H1 (cell line): ENCODE data around the gene PPM1F. TPM values are rescaled to one million over a fixed set of nuclear protein-coding genes. Genes with fewer than 3 reads are reported as not detected.

ENCODE experiments used
- CTCF ChIA-PET: fragments of 300-600 bp; sonication (Branson Sonifier 250); formaldehyde crosslinking; loops from one replicate; lab custom pipeline; 2021; ENCODE audit not compliant: partially characterized antibody; lab: Charles Lee
- POLR2A ChIA-PET: fragments of 300-600 bp; sonication (Branson Sonifier 250); formaldehyde crosslinking; loops from one replicate; lab custom pipeline; 2021; ENCODE audit warnings: inconsistent platforms; ENCODE audit not compliant: partially characterized antibody; lab: Charles Lee
- DNase-seq, 2 experiments: peaks; one replicate each; pipeline versions ENCODE4 v3.0.0 to v3.0.0-alpha.2; 2010 to 2022; ENCODE audit warnings: low spot score in 2 of 2, low read depth in 1 of 2, mixed read lengths in 1 of 2
- FAIRE-seq: peaks from 2 replicates; lab custom pipeline; 2011; peaks lifted over from hg19 to GRCh38; lab: Jason Lieb, UNC
- H2AFZ ChIP-seq: 2 replicates; pipeline ENCODE4 v1.8.1; 2012; ENCODE audit warnings: low read length, inconsistent platforms
- H2AK5ac ChIP-seq: 2 replicates; pipeline ENCODE4 v1.6.1; 2013; ENCODE audit warnings: low read depth, low read length
- H2BK120ac ChIP-seq: replicated peaks from 2 replicates; pipeline ENCODE3; 2013; ENCODE audit warnings: low read depth, low read length, inconsistent platforms
- H2BK12ac ChIP-seq: 2 replicates; pipeline ENCODE4 v1.6.1; 2013; ENCODE audit warnings: low read depth, low read length
- H2BK15ac ChIP-seq: 2 replicates; pipeline ENCODE4 v1.6.1; 2013; ENCODE audit warnings: low read length
- H2BK20ac ChIP-seq: 2 replicates; pipeline ENCODE4 v1.6.1; 2013; ENCODE audit warnings: low read length
- H2BK5ac ChIP-seq: 2 replicates; pipeline ENCODE4 v1.6.1; 2013; ENCODE audit warnings: low read depth, low read length
- H3K14ac ChIP-seq: 2 replicates; pipeline ENCODE4 v1.6.1; 2013; ENCODE audit warnings: inconsistent platforms; ENCODE audit not compliant: insufficient read length
- H3K18ac ChIP-seq: 2 replicates; pipeline ENCODE4 v1.6.1; 2013; ENCODE audit warnings: low read length; ENCODE audit errors: extremely low read depth
- H3K23ac ChIP-seq: 2 replicates; pipeline ENCODE4 v1.6.1; 2013; ENCODE audit warnings: inconsistent platforms; ENCODE audit not compliant: insufficient read length
- H3K23me2 ChIP-seq: 2 replicates; pipeline ENCODE4 v1.6.1; 2013; ENCODE audit warnings: low read depth, low read length
- H3K27ac ChIP-seq: 2 replicates; pipeline ENCODE4 v1.6.1; 2011; ENCODE audit warnings: low read depth, low read length, inconsistent platforms
- H3K27me3 ChIP-seq, 4 experiments: replicated peaks in 1 of 4; 1 replicate in 1 of 4; 2 replicates in 3 of 4; pipeline versions ENCODE4 v1.6.1 to v1.8.1; 2011 to 2013; ENCODE audit warnings: low read length in 3 of 4, mild to moderate bottlenecking in 3 of 4, inconsistent platforms in 2 of 4, mixed read lengths in 2 of 4, moderate library complexity in 1 of 4; ENCODE audit not compliant: control insufficient read depth in 3 of 4, insufficient read depth in 3 of 4; ENCODE audit errors: extremely low read depth in 1 of 4
- H3K36me3 ChIP-seq, 4 experiments: 2 replicates each; pipeline versions ENCODE4 v1.6.1 to v1.8.1; 2011 to 2013; ENCODE audit warnings: mild to moderate bottlenecking in 4 of 4, low read length in 3 of 4, moderate library complexity in 2 of 4, control low read depth in 1 of 4, inconsistent platforms in 1 of 4; ENCODE audit not compliant: insufficient read depth in 4 of 4, control insufficient read depth in 2 of 4
- H3K4ac ChIP-seq: replicated peaks from 2 replicates; pipeline ENCODE3; 2013; ENCODE audit warnings: low read length, low read depth, mixed read lengths, inconsistent platforms; ENCODE audit not compliant: insufficient read length
- H3K4me1 ChIP-seq, 4 experiments: replicated peaks in 1 of 4; 1 replicate in 1 of 4; 2 replicates in 3 of 4; pipeline versions ENCODE4 v1.6.1 to v1.8.1; 2011 to 2013; ENCODE audit warnings: low read length in 3 of 4, inconsistent platforms in 2 of 4, mixed read lengths in 1 of 4; ENCODE audit not compliant: insufficient read depth in 4 of 4, control insufficient read depth in 3 of 4
- H3K4me2 ChIP-seq, 2 experiments: 2 replicates each; pipeline versions ENCODE4 v1.6.1 to v1.8.1; 2011 to 2013; ENCODE audit warnings: low read depth in 2 of 2, low read length in 2 of 2, control low read depth in 1 of 2, inconsistent platforms in 1 of 2, mild to moderate bottlenecking in 1 of 2; ENCODE audit not compliant: insufficient read depth in 1 of 2
- H3K4me3 ChIP-seq, 4 experiments: fragments of 200-600, 300-600 bp in 1 of 4; sonication (generic), shearing (Covaris generic), sonication (Bioruptor Twin) in 1 of 4; 2 replicates each; pipeline versions ENCODE4 v1.5.1 to v1.8.1; 2011 to 2016; ENCODE audit warnings: low read length in 4 of 4, low read depth in 3 of 4, control low read depth in 2 of 4, inconsistent platforms in 2 of 4, mild to moderate bottlenecking in 2 of 4, mixed read lengths in 1 of 4, moderate library complexity in 1 of 4; ENCODE audit not compliant: insufficient read depth in 2 of 4; ENCODE audit errors: extremely low read depth in 1 of 4
- H3K56ac ChIP-seq: replicated peaks from 2 replicates; pipeline ENCODE3; 2013; ENCODE audit warnings: low read depth, mild to moderate bottlenecking, mixed read lengths, low read length, inconsistent platforms; ENCODE audit not compliant: insufficient read length
- H3K79me1 ChIP-seq: 2 replicates; pipeline ENCODE4 v1.6.1; 2013; ENCODE audit warnings: low read depth, low read length, control low read depth
- H3K79me2 ChIP-seq, 2 experiments: 2 replicates each; pipeline versions ENCODE4 v1.6.1 to v1.8.1; 2012 to 2013; ENCODE audit warnings: low read length in 2 of 2, mild to moderate bottlenecking in 2 of 2, inconsistent platforms in 1 of 2; ENCODE audit not compliant: insufficient read depth in 2 of 2, control insufficient read depth in 1 of 2
- H3K9ac ChIP-seq, 4 experiments: replicated peaks in 1 of 4; 1 replicate in 1 of 4; 2 replicates in 3 of 4; pipeline versions ENCODE4 v1.6.1 to v1.8.1; 2011 to 2013; ENCODE audit warnings: low read depth in 3 of 4, low read length in 3 of 4, control low read depth in 2 of 4, mild to moderate bottlenecking in 2 of 4, moderate library complexity in 2 of 4, inconsistent platforms in 1 of 4; ENCODE audit errors: extremely low read depth in 1 of 4
- H3K9me3 ChIP-seq, 2 experiments: 2 replicates each; pipeline versions ENCODE4 v1.6.1 to v1.8.1; 2012 to 2013; ENCODE audit warnings: mild to moderate bottlenecking in 2 of 2, moderate library complexity in 2 of 2, control low read depth in 1 of 2, inconsistent platforms in 1 of 2, low read depth in 1 of 2, low read length in 1 of 2, mixed read lengths in 1 of 2; ENCODE audit not compliant: insufficient read depth in 2 of 2
- H4K20me1 ChIP-seq, 2 experiments: replicated peaks in 1 of 2; 2 replicates each; pipeline versions ENCODE3 to v1.8.1; 2011 to 2013; ENCODE audit warnings: inconsistent platforms in 2 of 2, low read length in 2 of 2, mild to moderate bottlenecking in 1 of 2; ENCODE audit not compliant: insufficient read depth in 2 of 2, control insufficient read depth in 1 of 2
- H4K5ac ChIP-seq: 2 replicates; pipeline ENCODE4 v1.6.1; 2013; ENCODE audit warnings: low read length, low read depth, mixed read lengths, inconsistent platforms; ENCODE audit not compliant: insufficient read length
- H4K8ac ChIP-seq: 2 replicates; pipeline ENCODE4 v1.8.0; 2013; ENCODE audit warnings: mild to moderate bottlenecking, moderate library complexity, low read length, inconsistent platforms; ENCODE audit not compliant: insufficient read depth; ENCODE audit errors: extremely low read depth
- H4K91ac ChIP-seq: replicated peaks from 2 replicates; pipeline ENCODE3; 2013; ENCODE audit warnings: low read length, mixed read lengths, inconsistent platforms; ENCODE audit not compliant: insufficient read length
- RAD21 ChIP-seq, 2 experiments: IDR thresholded peaks in 1 of 2; conservative IDR thresholded peaks in 1 of 2; 2 replicates each; pipeline ENCODE4 v1.6.1; 2011; ENCODE audit warnings: low read depth in 2 of 2, low read length in 2 of 2, improper control_type of control experiment in 1 of 2, inconsistent platforms in 1 of 2, mild to moderate bottlenecking in 1 of 2, moderate library complexity in 1 of 2
- TBP ChIP-seq: IDR thresholded peaks from 2 replicates; pipeline ENCODE4 v1.6.1; 2011; ENCODE audit warnings: low read depth, low read length, improper control_type of control experiment
- WGBS, 2 experiments: shearing (Covaris generic) in 1 of 2; methylation state at CpG; one replicate each; pipeline versions ENCODE4 v1.1.6 to v1.1.7; 2013 to 2015; ENCODE audit warnings: low lambda C conversion rate in 2 of 2, mixed read lengths in 2 of 2, inconsistent platforms in 1 of 2, low coverage in 1 of 2, missing lambda C conversion rate in 1 of 2; ENCODE audit not compliant: insufficient replicate concordance in 2 of 2, insufficient coverage in 1 of 2, insufficient read length in 1 of 2; ENCODE audit errors: extremely low coverage in 1 of 2, missing lambda C conversion rate in 1 of 2; 5-methylcytosine and 5-hydroxymethylcytosine counted together
- polyA plus RNA-seq, 7 experiments: library from polyadenylated mRNA; depleted of rRNA in 3 of 7; stranded (reverse) in 5 of 7; unstranded in 2 of 7; fragments of >200 nt in 5 of 7; fragments of 200-250 nt in 2 of 7; gene quantifications; 1 replicate in 5 of 7; 2 replicates in 1 of 7; 4 replicates in 1 of 7; pipeline versions ENCODE4 v1.2.1 to v1.2.3, GENCODE V29; 2011 to 2013; ENCODE audit warnings: missing spikeins in 2 of 7, mixed read lengths in 2 of 7
- total RNA-seq: library from RNA; stranded (reverse); fragmentation: NEBNext Ultra II Directional; extraction: Animal tissue kit (Norgen Biotek cat#: 25700); gene quantifications from 2 replicates; pipeline ENCODE4 v1.2.1, GENCODE V29; 2021
- TF ChIP-seq, protein P1 (sequence below), 3 experiments: IDR thresholded peaks; 1 replicate in 2 of 3; 2 replicates in 1 of 3; pipeline versions ENCODE4 v1.5.1 to v1.6.1; 2011; ENCODE audit warnings: low read length in 3 of 3, mild to moderate bottlenecking in 3 of 3, inconsistent platforms in 2 of 3, low read depth in 1 of 3, moderate library complexity in 1 of 3; ENCODE audit not compliant: insufficient read depth in 1 of 3; ENCODE audit errors: control extremely low read depth in 1 of 3

The PPM1F gene
- total and polyA plus RNA-seq, 2 of the 8 experiments (the other 6 are each of a cell fraction or from before 2014, with no cell fraction given) = 12.4 to 22.8 TPM

DNA sequence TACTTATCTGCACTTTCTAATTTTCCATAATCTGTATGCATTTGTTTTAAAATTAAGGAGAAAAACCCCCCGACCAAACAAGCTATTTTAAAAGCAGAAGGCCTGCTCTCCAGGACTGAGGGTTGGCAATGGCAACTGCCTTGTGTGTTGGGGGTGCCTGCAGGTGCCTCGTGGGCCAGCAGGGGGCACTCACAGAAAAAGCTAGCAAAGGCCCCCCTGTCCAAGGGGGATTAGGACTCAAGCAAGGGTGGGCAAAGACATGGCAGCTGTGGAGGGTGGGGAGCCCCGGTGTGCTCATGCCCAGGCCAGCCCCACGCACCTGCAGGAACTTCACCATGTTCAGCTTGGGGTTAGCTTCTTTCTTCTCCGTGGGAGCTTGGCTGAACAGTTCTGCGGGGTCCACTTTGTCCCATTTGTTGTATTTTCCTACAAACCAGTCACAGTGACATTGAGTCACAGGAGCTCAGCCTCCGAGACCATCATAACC, 19.7 kb upstream of the PPM1F start:
- Histone ChIP-seq H2AFZ (no peak overlapping the region), H2AK5ac (no peak overlapping the region), H2BK20ac (no peak overlapping the region), H3K4me1 (no peaks in the 10 kb centered on the region), H3K4me2 (no peak overlapping the region), H4K20me1 (peaks cover 3 to 28% of the 10 kb centered on the region in 2 experiments), H3K36me3 (peaks cover 26 to 48% (median 39%) of the 10 kb centered on the region in 4 experiments), H2BK12ac (no peak overlapping the region), H3K56ac (no peak overlapping the region), H3K79me1 (peaks cover 4% of the 10 kb centered on the region), H4K5ac (no peak overlapping the region), H3K23me2 (no peaks in the 10 kb centered on the region), H3K79me2 (no peaks in the 10 kb centered on the region), H3K27ac (no peak overlapping the region), H3K27me3 (peaks cover 0 to 3% (median 0%) of the 10 kb centered on the region in 4 experiments; a peak in 1 of 7 replicates), H4K8ac (no peak overlapping the region), H3K4me3 (no peak overlapping the region), H3K18ac (no peak overlapping the region), H3K23ac (no peak overlapping the region), H2BK5ac (no peak overlapping the region), H4K91ac (no peak overlapping the region), H2BK15ac (no peak overlapping the region), H3K9me3 (no peaks in the 10 kb centered on the region), H3K4ac (no peak overlapping the region), H3K9ac (no peak overlapping the region), H3K14ac (no peak overlapping the region), H2BK120ac (no peak overlapping the region)
- ChIA-PET CTCF (interaction anchor here (0.6 to 4.1 kb wide), 19 partner anchors 10 to 291 kb away, joined by 3 to 47 read pairs (median 4); partner anchors contain the start of genes PPM1F and TOP3B), POLR2A (interaction anchor here (2.5 to 4.7 kb wide), 2 partner anchors 10 to 12 kb away, joined by 19 to 37 read pairs; partner anchors contain the start of gene TOP3B)
- DNase-seq (peak in 1 of 2 experiments; percentile 91), FAIRE-seq (peak; percentile 58)
- WGBS, 2 experiments = 79% methylated on average over 7 of the region's 7 CpGs; no CpG with 5 or more reads in 1 of the 2 experiments
- TF ChIP-seq TBP = no peak
- TF ChIP-seq, protein P1, sequence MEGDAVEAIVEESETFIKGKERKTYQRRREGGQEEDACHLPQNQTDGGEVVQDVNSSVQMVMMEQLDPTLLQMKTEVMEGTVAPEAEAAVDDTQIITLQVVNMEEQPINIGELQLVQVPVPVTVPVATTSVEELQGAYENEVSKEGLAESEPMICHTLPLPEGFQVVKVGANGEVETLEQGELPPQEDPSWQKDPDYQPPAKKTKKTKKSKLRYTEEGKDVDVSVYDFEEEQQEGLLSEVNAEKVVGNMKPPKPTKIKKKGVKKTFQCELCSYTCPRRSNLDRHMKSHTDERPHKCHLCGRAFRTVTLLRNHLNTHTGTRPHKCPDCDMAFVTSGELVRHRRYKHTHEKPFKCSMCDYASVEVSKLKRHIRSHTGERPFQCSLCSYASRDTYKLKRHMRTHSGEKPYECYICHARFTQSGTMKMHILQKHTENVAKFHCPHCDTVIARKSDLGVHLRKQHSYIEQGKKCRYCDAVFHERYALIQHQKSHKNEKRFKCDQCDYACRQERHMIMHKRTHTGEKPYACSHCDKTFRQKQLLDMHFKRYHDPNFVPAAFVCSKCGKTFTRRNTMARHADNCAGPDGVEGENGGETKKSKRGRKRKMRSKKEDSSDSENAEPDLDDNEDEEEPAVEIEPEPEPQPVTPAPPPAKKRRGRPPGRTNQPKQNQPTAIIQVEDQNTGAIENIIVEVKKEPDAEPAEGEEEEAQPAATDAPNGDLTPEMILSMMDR (IDR thresholded peaks at IDR 0.05; ENCODE audit: control extremely low read depth in 1 of 3, insufficient read depth in 1 of 3, low read depth in 1 of 3, low read length in 3 of 3) = peak; percentile 71 to 85 (median 83)
- peak; percentile 41 to 43; a peak in 3 of 4 replicates for TF ChIP-seq RAD21 (IDR thresholded peaks at IDR 0.05 in 1 of 2, conservative IDR thresholded peaks at IDR 0.05 in 1 of 2; ENCODE audit: low read depth in 2 of 2, low read length in 2 of 2)
